DOHH2 (cell line): ENCODE measurements around the gene ABLIM2.

ENCODE experiments used
- EZH2phosphoT487 ChIP-seq: fragments of 200-600 bp; sonication (generic); IDR thresholded peaks from 2 replicates; pipeline ENCODE4 v1.6.1; 2017; ENCODE audit warnings: borderline replicate concordance, mild to moderate bottlenecking, antibody characterized with exemption, low read length, moderate library complexity, mixed read lengths
- TF ChIP-seq, protein P1 (sequence below): fragments of 200-600 bp; sonication (generic); IDR thresholded peaks from one replicate; pipeline ENCODE4 v1.5.1; 2014; ENCODE audit warnings: antibody characterized with exemption, mild to moderate bottlenecking, low read depth, low read length; ENCODE audit not compliant: poor library complexity, severe bottlenecking

DNA sequence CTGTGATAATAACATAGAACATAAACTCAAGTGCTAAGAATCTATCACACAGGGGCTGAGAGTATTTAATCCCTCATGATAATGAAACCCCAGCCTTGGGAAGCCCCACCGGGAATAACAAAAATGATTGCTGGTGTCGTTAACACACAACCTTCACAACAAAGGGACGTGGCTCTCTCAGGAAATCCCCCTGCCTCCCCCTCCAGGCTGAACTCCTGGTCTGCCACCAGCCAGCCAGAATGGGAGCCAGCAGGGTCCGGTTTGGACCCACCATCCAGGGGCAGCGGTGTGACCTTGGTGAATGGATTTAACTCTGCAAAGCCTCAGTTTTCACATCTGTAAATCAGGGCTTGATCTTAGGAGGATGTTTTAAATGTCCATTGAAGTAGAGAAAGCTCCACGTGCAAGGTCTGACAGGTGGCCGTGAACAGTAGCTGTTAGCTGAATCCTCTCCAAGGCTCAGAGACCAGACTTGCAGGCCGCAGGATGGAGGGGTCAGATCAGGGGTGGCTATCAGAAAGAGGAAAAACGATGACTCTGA, 46.5 kb downstream of the ABLIM2 start:
- TF ChIP-seq, protein P1, sequence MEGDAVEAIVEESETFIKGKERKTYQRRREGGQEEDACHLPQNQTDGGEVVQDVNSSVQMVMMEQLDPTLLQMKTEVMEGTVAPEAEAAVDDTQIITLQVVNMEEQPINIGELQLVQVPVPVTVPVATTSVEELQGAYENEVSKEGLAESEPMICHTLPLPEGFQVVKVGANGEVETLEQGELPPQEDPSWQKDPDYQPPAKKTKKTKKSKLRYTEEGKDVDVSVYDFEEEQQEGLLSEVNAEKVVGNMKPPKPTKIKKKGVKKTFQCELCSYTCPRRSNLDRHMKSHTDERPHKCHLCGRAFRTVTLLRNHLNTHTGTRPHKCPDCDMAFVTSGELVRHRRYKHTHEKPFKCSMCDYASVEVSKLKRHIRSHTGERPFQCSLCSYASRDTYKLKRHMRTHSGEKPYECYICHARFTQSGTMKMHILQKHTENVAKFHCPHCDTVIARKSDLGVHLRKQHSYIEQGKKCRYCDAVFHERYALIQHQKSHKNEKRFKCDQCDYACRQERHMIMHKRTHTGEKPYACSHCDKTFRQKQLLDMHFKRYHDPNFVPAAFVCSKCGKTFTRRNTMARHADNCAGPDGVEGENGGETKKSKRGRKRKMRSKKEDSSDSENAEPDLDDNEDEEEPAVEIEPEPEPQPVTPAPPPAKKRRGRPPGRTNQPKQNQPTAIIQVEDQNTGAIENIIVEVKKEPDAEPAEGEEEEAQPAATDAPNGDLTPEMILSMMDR = no peak
- TF ChIP-seq EZH2phosphoT487 = no peak
